Amniotic epithelial cell (primary cell): ENCODE measurements around the gene NPIPB2.
"Not testable (repeated sequence)": the region's sequence is repeated elsewhere in the genome, so short reads cannot be mapped to it uniquely, and the experiment has no call there.

Source experiments
- DNase-seq: peaks from one replicate; pipeline ENCODE4 v3.0.0-alpha.2; 2010; ENCODE audit warnings: low read depth

The NPIPB2 gene

GRCh38 chr16:11957591-11958395, 15.9 kb upstream of the NPIPB2 start:
- no peak for DNase-seq

- no peak for DNase-seq
These were observed 14.7 kb upstream of the NPIPB2 start for GRCh38 chr16:11956558-11956957.

- peak; percentile 72 for DNase-seq
These were observed 13.9 kb upstream of the NPIPB2 start for GRCh38 chr16:11955713-11956123.

- DNase-seq = peak; percentile 12
These were observed 11.7 kb upstream of the NPIPB2 start for GRCh38 chr16:11953576-11953975.

- peak; percentile 8 for DNase-seq
These were observed 8.5 kb upstream of the NPIPB2 start for GRCh38 chr16:11950388-11950787.

GRCh38 chr16:11949527-11949926, 7.7 kb upstream of the NPIPB2 start:
- DNase-seq = peak; percentile 75

GRCh38 chr16:11948819-11949218, 7.0 kb upstream of the NPIPB2 start:
- no peak for DNase-seq

GRCh38 chr16:11946433-11946832, 4.6 kb upstream of the NPIPB2 start:
- peak; percentile 55 for DNase-seq

- DNase-seq = not testable (repeated sequence)
These were observed 14.5 kb downstream of the NPIPB2 start for GRCh38 chr16:11927350-11927749.

GRCh38 chr16:11924046-11924445, 17.8 kb downstream of the NPIPB2 start:
- not testable (repeated sequence) for DNase-seq

- DNase-seq = peak; percentile 49
These were observed 25.1 kb downstream of the NPIPB2 start for GRCh38 chr16:11916524-11917285.

- DNase-seq = peak; percentile 97
These were observed 26.0 kb downstream of the NPIPB2 start, which contains the start of gene GSPT1 for GRCh38 chr16:11915644-11916523. Gene GSPT1 (minus strand): TSS chr16:11915956. CDS start chr16:11915720, 236 bp downstream.

GRCh38 chr16:11915114-11915643, 26.7 kb downstream of the NPIPB2 start:
- no peak for DNase-seq

- DNase-seq = peak; percentile 25
These were observed 27.4 kb downstream of the NPIPB2 start for GRCh38 chr16:11914210-11915113.

- no peak for DNase-seq
These were observed 28.3 kb downstream of the NPIPB2 start for GRCh38 chr16:11913425-11914079.

- DNase-seq = peak; percentile 78
These were observed 31.9 kb downstream of the NPIPB2 start for GRCh38 chr16:11909653-11910545.

- DNase-seq = no peak
These were observed 34.5 kb downstream of the NPIPB2 start for GRCh38 chr16:11907160-11907970.

GRCh38 chr16:11903906-11904305, 37.9 kb downstream of the NPIPB2 start:
- DNase-seq = no peak
